ENCODE results near the gene DGCR2.

DNA sequence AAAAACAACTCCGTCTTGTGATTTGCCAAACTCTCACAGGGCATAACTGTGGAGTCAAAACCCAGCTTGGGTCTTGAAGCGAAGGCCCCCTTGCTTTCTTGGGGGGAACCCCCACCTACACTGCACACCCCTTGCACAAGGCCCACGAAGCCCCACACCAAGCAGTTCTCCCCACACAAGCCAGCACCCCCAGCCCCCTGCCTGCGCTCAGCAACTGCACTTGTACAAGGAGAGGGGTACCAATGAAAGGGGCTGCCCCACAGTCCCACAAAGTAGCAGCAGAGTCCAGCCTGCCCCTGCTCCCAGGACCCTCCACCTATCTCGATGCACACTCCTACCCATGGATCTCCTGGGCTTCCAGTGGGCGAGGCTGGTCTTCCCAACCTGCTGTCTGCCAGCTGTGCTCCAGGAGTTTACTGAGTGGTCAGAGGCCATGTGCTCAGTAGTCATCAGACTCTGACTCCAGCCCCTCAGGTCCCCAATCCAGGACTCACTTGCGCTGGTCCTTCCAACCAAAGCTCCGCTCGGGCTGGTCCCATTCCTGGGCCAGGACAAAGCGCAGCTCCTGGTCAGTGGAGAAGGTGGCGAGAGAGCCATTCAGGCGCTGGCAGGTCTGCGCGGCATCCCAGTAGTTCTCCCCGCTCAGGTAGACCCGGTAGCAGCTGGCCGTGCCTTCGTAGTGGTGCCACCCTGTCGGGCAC is 57.7 kb downstream of the DGCR2 start:
- TF ChIP-seq, protein P1, sequence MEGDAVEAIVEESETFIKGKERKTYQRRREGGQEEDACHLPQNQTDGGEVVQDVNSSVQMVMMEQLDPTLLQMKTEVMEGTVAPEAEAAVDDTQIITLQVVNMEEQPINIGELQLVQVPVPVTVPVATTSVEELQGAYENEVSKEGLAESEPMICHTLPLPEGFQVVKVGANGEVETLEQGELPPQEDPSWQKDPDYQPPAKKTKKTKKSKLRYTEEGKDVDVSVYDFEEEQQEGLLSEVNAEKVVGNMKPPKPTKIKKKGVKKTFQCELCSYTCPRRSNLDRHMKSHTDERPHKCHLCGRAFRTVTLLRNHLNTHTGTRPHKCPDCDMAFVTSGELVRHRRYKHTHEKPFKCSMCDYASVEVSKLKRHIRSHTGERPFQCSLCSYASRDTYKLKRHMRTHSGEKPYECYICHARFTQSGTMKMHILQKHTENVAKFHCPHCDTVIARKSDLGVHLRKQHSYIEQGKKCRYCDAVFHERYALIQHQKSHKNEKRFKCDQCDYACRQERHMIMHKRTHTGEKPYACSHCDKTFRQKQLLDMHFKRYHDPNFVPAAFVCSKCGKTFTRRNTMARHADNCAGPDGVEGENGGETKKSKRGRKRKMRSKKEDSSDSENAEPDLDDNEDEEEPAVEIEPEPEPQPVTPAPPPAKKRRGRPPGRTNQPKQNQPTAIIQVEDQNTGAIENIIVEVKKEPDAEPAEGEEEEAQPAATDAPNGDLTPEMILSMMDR (IDR thresholded peaks at IDR 0.05; ENCODE audit: insufficient read depth, low read length), result no peak
- no peak for TF ChIP-seq POLR2AphosphoS5 (IDR thresholded peaks at IDR 0.05; ENCODE audit: low read depth)
- TF ChIP-seq GABPA (IDR thresholded peaks at IDR 0.05; ENCODE audit: low read depth), result no peak
- TF ChIP-seq, protein P2, sequence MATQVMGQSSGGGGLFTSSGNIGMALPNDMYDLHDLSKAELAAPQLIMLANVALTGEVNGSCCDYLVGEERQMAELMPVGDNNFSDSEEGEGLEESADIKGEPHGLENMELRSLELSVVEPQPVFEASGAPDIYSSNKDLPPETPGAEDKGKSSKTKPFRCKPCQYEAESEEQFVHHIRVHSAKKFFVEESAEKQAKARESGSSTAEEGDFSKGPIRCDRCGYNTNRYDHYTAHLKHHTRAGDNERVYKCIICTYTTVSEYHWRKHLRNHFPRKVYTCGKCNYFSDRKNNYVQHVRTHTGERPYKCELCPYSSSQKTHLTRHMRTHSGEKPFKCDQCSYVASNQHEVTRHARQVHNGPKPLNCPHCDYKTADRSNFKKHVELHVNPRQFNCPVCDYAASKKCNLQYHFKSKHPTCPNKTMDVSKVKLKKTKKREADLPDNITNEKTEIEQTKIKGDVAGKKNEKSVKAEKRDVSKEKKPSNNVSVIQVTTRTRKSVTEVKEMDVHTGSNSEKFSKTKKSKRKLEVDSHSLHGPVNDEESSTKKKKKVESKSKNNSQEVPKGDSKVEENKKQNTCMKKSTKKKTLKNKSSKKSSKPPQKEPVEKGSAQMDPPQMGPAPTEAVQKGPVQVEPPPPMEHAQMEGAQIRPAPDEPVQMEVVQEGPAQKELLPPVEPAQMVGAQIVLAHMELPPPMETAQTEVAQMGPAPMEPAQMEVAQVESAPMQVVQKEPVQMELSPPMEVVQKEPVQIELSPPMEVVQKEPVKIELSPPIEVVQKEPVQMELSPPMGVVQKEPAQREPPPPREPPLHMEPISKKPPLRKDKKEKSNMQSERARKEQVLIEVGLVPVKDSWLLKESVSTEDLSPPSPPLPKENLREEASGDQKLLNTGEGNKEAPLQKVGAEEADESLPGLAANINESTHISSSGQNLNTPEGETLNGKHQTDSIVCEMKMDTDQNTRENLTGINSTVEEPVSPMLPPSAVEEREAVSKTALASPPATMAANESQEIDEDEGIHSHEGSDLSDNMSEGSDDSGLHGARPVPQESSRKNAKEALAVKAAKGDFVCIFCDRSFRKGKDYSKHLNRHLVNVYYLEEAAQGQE (IDR thresholded peaks at IDR 0.05; ENCODE audit: insufficient replicate concordance, low read depth), result no peak

Data from HL-60 (cell line).